ENCODE results near the gene STAT6.

STAT6 gene

DNA sequence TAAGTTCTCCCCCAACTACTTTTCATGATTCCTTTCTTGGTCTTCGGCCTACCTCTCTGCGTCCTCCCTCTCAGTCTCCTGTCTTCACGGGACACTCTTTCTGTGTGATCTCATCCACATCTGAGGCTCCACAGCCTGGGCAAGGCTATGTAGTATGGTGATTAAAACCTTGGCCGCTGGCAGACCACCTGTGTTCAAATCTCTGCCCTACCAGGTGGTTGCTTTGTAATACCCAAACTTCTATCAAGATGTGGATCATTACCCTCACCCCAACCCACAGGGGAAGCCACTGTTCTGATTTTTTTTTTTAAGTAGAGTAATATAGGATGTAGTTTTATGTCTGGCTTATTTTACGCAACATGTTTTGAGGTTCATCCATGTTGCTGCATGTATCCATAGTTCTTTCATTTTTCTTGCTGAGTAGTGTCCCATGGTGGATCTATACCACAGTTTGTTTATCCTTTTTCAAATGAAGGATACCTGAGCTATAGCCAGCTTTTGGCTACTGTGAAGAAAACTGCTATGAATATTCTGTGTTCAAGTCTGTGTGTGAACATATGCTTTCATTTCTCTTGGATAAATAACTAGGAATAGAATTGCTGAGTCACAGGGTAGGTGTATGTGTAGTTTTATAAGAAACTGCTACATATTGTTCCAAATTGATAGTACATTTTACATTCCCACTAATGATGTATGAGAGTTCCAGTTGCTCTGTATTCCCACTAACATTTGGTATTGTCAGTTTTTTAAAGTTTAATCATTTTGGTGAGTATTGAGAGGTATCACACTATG, 8.3 kb upstream of the STAT6 start:
- in situ Hi-C loops (cut with MboI; ENCODE audit: low pct_unique_long_range_greater_than_20kb, low sequenced_read_pairs, unreplicated experiment) = loop anchor here (5.0 to 10.0 kb wide), 2 partner anchors 63 to 365 kb away; partner anchors contain the start of gene PRIM1

GRCh38 chr12:57118711-57119271, 7.6 kb upstream of the STAT6 start:
- TF ChIP-seq, protein P1, sequence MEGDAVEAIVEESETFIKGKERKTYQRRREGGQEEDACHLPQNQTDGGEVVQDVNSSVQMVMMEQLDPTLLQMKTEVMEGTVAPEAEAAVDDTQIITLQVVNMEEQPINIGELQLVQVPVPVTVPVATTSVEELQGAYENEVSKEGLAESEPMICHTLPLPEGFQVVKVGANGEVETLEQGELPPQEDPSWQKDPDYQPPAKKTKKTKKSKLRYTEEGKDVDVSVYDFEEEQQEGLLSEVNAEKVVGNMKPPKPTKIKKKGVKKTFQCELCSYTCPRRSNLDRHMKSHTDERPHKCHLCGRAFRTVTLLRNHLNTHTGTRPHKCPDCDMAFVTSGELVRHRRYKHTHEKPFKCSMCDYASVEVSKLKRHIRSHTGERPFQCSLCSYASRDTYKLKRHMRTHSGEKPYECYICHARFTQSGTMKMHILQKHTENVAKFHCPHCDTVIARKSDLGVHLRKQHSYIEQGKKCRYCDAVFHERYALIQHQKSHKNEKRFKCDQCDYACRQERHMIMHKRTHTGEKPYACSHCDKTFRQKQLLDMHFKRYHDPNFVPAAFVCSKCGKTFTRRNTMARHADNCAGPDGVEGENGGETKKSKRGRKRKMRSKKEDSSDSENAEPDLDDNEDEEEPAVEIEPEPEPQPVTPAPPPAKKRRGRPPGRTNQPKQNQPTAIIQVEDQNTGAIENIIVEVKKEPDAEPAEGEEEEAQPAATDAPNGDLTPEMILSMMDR (IDR thresholded peaks at IDR 0.05; ENCODE audit: extremely low read depth, insufficient read depth, missing control alignments) = no peak
- in situ Hi-C loops (cut with MboI; ENCODE audit: low pct_unique_long_range_greater_than_20kb, low sequenced_read_pairs, unreplicated experiment) = loop anchor here (10.0 kb wide), 1 partner anchor 364 kb away; the partner anchor contains the start of gene PRIM1
- DNase-seq (ENCODE audit: low spot score) = no peak

More for the DNA sequence above, 8.3 kb upstream of the STAT6 start:
- TF ChIP-seq, protein P1 (IDR thresholded peaks at IDR 0.05; ENCODE audit: extremely low read depth, insufficient read depth, missing control alignments) = no peak
- DNase-seq (ENCODE audit: low spot score) = no peak

DNA sequence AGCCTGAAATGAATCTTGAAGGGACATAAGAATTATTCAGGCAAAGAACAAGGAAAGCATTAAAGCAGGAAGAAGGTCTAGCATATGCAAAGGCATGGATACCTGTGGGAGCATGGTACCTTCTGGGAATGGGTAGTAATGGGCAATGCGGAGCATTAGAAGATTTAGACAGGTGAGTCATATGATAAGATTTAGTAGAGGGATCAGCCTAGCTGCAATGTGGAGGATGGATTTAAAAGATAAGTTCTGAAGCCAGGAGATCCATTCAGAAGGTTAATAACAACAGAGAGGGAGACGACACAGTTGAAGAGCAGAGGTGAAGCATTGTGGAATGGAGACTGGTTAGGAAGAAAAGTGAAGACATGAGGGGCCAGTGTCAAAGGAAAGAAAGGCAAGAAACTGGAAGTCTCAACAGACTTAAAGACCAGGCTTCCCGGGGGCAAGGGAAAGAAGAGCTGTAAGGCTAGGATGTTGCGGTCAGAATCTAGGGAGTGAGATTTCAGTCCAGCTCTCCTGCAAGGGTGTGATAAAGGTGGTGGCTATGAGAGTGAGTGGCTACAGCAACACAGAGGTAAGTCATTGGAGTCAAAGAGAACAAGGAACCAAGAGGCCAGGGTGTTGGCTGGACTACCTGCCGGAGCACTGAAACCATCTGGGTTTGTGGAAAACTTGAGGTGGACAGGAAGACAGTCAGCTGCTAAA, 5.6 kb upstream of the STAT6 start:
- TF ChIP-seq, protein P1 (IDR thresholded peaks at IDR 0.05; ENCODE audit: extremely low read depth, insufficient read depth, missing control alignments) = no peak
- in situ Hi-C loops (cut with MboI; ENCODE audit: low pct_unique_long_range_greater_than_20kb, low sequenced_read_pairs, unreplicated experiment) = loop anchor here (10.0 kb wide), 1 partner anchor 362 kb away; the partner anchor contains the start of gene PRIM1
- DNase-seq (ENCODE audit: low spot score) = no peak

DNA sequence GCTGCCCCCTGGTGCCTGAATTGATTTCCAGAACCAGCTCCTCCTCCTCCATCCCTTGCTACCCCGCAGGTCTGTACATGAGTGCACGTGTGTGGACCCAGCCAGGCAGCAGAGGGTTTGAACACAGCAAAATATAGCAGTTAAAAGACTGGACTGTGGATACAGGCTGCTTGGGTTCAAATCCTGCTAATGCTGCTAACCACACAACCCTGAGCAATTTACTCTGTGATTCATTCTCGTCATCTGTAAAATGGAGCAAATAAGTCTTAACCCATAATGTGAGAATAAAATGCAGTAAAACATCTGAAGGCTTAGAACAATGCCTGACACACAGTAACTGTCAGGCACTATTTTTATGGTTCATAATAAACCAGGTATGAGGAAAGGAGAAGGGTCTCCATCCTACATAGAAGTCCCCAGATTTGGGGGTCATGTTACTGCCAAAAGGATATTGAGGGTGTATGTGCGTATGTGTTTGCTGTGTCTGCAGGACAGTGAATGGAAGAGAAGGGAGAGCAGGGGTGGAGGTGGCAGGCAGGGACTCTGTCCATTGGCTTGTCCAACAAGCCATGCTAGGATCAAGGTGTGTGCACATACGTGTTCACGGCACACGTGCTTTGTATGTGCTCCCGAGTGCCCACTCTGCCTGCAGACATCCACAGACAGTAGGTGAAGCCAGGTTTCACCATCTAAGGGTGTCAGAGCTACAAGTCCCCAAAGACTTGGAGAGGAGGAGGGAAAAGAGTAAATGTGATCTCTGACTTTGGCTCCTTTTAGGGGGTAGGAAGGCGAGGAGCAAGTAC, 1.5 kb upstream of the STAT6 start:
- TF ChIP-seq, protein P1 (IDR thresholded peaks at IDR 0.05; ENCODE audit: extremely low read depth, insufficient read depth, missing control alignments) = peak; percentile 85
- in situ Hi-C loops (cut with MboI; ENCODE audit: low pct_unique_long_range_greater_than_20kb, low sequenced_read_pairs, unreplicated experiment) = loop anchor here (10.0 kb wide), 1 partner anchor 358 kb away; the partner anchor contains the start of gene PRIM1
- DNase-seq (ENCODE audit: low spot score) = no peak

DNA sequence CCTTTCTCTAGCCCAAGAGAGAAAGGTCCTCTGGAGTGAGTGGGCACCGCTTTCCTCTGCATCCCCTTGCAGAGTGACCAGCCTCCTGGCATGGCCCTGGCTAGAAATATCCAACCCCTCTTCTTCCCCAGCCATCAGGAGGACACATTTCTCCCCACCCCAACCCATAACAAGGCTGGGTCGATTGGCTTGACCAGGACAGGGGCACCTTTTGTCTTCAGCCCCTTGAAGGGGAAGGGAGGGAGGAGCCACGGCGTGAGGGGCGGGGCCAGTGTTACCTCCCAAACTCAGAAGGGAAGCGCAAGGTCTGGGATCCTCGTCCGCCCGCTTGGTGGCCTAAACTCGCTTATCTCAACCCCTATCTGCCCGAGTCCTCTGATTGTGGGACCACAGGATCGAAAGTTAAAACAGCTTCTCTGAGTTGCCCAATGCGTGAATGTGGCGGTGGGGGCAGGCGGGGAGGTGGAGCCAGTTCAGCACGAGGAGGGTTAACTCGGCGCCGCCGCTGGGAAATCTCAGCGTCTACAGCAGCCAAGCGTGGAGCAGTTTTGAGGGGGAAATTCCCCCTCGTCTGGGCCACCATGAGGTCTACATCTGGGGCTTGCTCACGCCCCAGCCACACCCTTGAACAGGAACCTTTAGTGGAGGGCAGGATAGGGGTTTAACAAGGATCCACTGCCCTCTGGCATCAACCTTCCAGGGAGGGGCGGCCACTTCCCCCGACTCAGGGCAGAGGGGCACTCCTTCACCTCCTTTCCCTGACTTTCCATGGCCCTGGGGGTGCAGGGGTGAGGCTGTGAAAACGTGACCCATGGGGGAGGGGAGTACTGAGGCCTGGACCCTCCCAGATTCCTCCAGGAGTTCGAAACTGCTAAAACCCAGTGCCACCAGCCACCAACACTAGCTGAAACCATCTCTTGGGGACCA, 795 bp downstream of the STAT6 start:
- in situ Hi-C loops (cut with MboI; ENCODE audit: low pct_unique_long_range_greater_than_20kb, low sequenced_read_pairs, unreplicated experiment) = loop anchor here (10.0 kb wide), 1 partner anchor 356 kb away; the partner anchor contains the start of gene PRIM1
- DNase-seq (ENCODE audit: low spot score) = peak; percentile 81
- TF ChIP-seq, protein P1 (IDR thresholded peaks at IDR 0.05; ENCODE audit: extremely low read depth, insufficient read depth, missing control alignments) = no peak

Data from GM13977 (cell line).